C4-2B (cell line): Measurements from ENCODE around the gene ADAMTS7.
"Not testable (repeated sequence)": the region's sequence is repeated elsewhere in the genome, so short reads cannot be mapped to it uniquely, and the experiment has no call there.

Source experiments
- H3K27ac ChIP-seq: fragments of 450-650 bp; 2 replicates; pipeline ENCODE4 v1.5.1; 2017
- ZFX ChIP-seq: fragments of 450-650 bp; IDR thresholded peaks from 2 replicates; pipeline ENCODE4 v1.6.1; 2017
- TF ChIP-seq, protein P1 (sequence below): fragments of 450-650 bp; conservative IDR thresholded peaks from 2 replicates; pipeline ENCODE4 v1.5.1; 2017; ENCODE audit warnings: mild to moderate bottlenecking

Gene ADAMTS7

DNA sequence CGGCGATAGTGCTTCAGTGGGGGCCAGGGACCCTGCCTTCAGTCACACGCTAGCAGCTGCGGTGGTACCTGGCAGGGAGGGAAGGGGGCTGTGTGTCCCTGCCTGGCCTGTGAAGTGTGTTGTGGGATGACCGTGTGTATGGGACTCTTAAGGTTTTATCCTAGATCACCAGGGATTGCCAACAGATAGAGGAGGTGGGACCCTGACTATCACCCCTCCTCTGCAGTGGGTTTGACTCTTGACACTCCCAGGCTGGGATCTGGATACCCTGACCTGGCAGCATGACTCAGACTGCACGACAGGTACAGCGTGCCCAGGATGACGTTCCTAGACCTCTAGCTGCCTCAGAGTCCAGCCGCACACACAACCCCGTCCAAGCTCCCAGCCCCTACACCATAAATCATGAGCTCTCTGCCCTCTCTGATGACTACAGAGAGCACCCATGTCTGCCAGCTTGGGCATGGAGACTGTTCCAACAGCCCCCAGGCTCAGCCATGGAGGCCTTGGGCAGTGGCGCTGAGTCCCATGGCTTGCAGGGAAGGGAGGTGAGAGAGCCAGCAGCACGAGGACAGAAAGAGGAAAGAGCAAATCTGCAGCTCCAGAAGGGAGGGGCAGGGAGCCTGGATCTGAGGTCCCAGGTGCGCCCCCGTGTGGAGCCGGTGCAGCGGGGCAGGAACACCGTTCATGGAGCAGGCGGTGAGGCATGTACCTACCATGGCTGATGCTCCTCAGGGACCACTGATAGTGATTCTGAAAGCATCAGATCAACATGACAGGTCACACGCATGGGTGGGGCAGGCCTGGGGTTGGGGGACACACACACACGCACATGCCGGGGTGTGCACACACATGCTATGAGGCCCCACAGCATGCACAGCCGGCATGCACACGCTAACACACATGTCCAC is 71.0 kb downstream of the ADAMTS7 start:
- no peak for TF ChIP-seq ZFX
- TF ChIP-seq, protein P1, sequence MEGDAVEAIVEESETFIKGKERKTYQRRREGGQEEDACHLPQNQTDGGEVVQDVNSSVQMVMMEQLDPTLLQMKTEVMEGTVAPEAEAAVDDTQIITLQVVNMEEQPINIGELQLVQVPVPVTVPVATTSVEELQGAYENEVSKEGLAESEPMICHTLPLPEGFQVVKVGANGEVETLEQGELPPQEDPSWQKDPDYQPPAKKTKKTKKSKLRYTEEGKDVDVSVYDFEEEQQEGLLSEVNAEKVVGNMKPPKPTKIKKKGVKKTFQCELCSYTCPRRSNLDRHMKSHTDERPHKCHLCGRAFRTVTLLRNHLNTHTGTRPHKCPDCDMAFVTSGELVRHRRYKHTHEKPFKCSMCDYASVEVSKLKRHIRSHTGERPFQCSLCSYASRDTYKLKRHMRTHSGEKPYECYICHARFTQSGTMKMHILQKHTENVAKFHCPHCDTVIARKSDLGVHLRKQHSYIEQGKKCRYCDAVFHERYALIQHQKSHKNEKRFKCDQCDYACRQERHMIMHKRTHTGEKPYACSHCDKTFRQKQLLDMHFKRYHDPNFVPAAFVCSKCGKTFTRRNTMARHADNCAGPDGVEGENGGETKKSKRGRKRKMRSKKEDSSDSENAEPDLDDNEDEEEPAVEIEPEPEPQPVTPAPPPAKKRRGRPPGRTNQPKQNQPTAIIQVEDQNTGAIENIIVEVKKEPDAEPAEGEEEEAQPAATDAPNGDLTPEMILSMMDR = peak; percentile 78
- H3K27ac ChIP-seq = no peak overlapping the region

DNA sequence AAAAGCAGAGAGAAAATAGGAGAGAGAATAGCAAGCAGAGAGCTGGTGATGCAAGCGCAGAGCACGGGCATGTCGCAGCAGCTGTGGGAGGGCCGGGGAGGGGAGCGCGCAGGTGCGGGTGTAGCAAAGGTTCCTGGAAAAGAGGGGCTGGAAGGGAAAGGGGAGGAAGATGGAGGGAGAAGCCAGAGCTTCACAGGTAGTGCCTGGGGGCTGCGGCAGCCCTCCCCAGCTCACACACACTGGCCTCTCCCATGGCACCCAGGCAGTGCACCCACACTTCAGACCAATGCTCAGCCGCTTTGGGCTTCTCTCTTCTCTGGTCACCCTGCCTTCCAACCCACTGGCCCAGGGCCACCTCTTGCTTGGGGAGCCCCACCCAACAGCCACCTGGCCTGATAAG is 72.1 kb downstream of the ADAMTS7 start:
- TF ChIP-seq, protein P1 = no peak
- no peak for TF ChIP-seq ZFX
- no peak overlapping the region for H3K27ac ChIP-seq

- H3K27ac ChIP-seq = not testable (repeated sequence)
- TF ChIP-seq, protein P1 = peak; percentile 20
These were observed 73.2 kb downstream of the ADAMTS7 start for GRCh38 chr15:78737931-78738558.

GRCh38 chr15:78737187-78737820 is 74.0 kb downstream of the ADAMTS7 start:
- H3K27ac ChIP-seq = no peak overlapping the region
- TF ChIP-seq, protein P1 = no peak
- no peak for TF ChIP-seq ZFX

DNA sequence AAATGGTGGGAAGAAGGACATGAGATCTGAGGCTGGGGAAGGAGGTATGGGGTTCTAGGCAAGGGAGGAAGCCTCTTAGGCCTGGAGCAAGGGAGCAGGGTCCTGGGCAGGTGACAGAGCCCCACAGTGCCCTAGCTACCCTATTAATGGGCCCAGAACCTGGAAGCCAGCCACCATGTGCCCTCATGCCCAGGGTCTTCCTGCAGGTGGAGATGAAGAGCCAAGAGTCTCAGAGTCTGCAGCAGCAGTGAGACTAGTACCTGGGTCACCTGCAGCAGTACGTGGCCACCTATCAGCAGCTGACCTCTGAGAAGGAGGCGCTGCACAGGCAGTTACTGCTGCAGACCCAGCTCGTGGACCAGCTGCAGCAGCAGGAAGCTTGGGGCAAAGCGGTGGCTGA is 75.0 kb downstream of the ADAMTS7 start:
- not testable (repeated sequence) for H3K27ac ChIP-seq

DNA sequence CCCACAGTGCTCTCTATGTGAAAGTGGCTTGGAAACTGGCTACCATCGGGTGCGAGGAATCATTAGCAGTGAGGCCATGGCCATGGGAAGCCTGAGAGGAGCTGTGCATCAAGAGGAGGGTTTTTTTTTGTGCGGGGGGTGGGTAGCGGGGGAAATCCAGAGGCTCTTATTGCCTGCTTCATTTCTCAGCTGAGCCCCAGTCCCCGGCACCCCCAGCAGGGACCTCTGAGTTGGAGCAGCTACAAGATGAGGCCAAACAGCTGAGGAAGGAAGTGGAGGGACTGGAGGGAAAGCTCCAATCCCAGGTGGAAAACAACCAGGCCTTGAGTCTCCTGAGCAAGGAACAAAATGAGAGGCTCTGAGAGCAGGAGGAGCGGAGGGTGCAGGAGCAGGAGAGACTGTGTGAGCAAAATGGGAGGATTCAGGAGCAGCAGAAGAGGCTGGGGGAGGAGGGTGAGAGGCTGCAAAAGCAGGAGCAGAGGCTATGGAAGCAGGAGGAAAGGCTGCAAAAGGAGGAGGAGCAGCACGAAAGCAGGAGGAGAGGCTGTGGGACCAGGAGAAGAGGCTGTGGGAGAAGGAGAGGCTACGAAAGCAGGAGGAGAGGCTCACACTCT is 76.7 kb downstream of the ADAMTS7 start:
- TF ChIP-seq ZFX = no peak
- TF ChIP-seq, protein P1 = no peak
- no peak overlapping the region for H3K27ac ChIP-seq

- TF ChIP-seq, protein P1 = no peak
- no peak for TF ChIP-seq ZFX
- no peak overlapping the region for H3K27ac ChIP-seq
These were observed 78.6 kb downstream of the ADAMTS7 start for GRCh38 chr15:78732634-78733033.
